Activated CD4-positive, alpha-beta T cell treated with anti-CD3 and anti-CD28 coated beads, Interleukin-2, amount 50 U/mL, for 1 hour (primary cell): ENCODE results near the gene SLC27A4.
A peak's percentile ranks its signal among the peaks of the same experiment; 100 is the strongest.

ENCODE experiments used
- DNase-seq: peaks from one replicate; pipeline ENCODE4 v3.0.0-alpha.2; 2020

SLC27A4 gene

DNA sequence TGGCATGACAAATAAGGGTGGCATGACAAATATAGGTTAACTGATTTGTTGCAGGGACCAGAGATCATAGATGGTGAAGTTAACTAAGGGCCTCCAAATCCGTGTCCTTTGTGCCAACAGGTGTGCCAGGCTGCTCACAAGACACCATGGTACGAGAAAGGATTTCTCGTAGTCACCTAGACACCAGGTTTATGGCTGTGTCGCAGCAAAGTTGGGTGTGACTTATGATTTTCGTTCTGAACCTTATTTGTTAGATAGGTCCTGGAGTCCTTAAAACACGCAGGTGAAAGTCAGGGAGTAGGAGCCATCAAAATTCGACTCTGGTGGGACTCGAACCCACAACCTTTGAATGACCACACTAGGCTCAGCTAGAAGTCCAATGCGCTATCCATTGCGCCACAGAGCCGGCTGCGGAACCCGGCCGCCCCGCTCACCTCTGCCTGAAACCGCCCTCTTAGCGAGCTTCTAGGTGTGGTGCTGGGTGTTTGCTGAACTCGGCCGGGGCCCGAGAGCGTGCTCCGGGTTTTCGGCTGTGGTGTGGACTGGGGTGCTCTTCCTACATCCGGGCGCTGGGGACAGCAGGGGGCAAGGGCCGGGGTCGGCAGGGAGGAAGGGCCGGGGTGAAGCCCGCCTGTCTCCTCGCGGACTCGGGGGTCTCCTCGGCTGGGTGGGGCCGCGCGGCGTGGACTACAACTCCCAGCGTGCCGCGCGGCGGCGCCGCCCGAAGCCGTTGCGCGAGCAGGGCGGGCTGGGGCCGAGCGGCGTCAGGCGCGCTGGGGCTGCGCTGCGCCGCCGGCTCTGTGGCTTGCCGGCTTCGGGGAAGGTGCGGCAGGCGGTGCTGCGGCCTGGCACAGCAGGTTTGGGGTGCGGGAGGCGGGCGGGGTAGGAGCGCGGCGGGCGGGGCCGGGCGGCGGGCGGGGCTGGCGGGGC is at the start of gene SLC27A4:
SLC27A4 (plus strand) TSS at position 767 of the 930 bp plus-strand sequence. CDS start 2,606 bp downstream, outside the sequence.
- peak; percentile 75 for DNase-seq

- DNase-seq: no peak
These were observed 48.3 kb upstream of the SLC27A4 start for GRCh38 chr9:128292009-128292408.

DNA sequence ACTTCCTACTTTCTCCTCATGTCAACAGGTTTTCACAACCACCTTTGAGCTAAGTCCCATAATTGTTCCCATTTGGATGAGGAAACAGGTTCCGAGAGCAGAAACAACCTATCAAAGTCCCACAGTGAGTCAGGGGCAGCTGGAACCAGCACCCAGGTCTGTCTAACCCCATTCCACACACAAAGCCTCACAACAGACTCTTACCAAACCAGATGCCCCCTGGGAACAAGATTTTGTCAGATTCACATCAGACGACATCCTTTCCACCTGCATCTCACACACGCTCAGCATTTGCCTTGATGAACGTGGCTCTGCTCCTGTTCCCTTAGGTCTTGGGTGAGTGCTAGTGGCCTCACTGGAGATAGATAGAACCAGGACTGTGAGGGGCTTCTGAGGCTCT is 47.2 kb upstream of the SLC27A4 start:
- DNase-seq: no peak

- no peak for DNase-seq
These were observed 46.2 kb upstream of the SLC27A4 start for GRCh38 chr9:128294142-128294541.

- no peak for DNase-seq
These were observed 43.7 kb upstream of the SLC27A4 start for GRCh38 chr9:128296340-128297220.

DNA sequence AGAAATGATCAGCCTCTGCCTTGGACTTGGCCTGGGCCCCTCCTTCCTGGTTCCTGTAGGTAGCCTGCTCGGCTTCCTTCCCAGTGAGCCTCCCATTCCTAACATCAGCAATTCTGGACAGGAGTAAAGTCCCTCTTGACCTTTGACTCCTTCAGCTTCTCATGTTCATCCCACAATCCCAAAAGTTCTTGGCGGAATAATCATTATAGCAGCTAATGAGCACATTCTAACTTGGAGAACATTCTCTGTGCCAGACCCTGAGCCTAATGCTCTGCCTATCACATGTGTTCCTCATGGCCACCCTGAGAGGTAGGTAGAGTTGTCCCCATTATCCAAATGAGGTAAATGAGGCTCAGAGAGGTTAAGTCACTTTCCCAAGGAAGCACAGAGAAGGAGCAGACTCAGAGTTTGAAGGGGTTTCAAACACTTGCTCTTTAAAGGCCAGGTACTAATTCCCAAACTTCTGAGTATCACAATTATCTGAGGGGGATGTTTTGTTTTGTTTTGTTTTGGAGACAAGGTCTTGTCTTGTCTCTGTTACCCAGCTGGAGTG is 43.0 kb upstream of the SLC27A4 start:
- DNase-seq: no peak

- DNase-seq: no peak
These were observed 41.5 kb upstream of the SLC27A4 start for GRCh38 chr9:128298535-128299482.

DNA sequence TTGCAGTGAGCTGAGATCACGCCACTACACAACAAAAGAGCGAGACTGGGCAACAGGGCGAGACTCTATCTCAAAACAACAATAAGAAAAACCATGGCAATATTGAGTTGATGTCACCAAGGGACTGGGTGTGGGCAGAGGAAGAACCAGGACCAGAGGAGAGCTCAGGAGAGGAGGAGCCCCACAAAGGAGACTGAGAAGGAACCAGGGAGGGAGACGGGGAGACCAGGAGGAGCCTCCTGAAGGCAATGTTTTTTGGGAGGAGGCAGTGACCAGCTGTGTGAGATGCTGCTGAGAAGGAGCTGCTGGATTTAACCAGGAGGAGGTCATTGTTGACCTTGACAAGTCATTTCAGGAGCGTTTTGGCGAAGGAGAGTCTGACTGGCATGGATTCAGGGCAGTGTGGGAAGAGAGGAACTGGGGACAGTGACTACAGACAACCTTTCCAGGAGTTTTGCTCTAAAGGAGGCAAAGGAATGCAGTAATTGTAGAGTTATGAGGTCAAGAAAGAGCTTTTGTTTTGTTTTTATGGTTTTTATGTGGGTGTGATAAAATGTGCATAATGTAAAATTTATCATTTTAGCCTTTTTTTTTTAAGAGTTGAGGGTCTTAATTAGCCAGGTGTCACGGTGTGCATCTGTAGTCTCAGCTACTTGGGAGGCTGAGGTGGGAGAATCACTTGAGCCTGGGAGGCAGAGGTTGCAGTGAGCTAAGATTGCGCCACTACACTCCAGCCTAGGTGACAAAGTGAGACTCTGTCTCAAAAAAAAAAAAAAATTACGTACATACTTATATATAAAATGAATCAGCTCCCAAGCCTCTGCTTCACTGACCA is 36.0 kb upstream of the SLC27A4 start:
- DNase-seq: no peak

DNA sequence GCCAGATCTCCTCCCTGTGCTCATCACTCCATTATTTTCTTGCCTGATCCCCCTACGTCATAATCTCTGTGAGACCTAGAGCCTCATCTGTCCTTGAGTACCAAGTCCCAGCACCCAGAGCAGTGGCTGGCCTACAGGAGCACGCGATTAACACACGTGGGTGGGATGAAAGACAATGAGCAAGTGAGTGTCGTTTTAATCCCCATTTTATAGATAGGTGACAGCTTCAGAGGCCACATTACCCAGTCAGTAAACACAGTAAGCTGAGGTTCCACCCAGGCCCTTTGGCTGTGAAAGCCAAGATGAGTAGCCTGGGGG is 35.4 kb upstream of the SLC27A4 start:
- DNase-seq: no peak

DNA sequence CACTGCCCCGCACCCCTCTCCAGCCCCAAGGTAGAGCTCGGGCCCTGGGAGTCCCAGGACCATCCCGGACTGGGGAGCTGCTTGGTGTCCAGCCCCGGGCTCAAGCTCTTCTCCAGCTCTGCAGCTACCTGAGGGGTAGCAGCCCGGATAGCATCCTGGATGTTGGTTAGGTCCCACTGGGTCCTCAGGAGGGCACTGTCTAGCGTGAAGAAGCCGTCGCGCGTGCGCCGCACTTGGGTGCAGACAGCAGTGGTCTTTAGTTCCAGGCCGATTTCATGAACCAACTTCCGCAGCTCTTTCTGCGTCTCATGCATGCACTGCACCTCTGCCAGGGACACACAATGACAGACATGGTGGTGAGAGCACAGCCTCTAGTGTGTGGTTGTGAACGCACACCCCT is 30.8 kb upstream of the SLC27A4 start:
- no peak for DNase-seq

GRCh38 chr9:128310461-128310860 is 29.9 kb upstream of the SLC27A4 start:
- no peak for DNase-seq

DNA sequence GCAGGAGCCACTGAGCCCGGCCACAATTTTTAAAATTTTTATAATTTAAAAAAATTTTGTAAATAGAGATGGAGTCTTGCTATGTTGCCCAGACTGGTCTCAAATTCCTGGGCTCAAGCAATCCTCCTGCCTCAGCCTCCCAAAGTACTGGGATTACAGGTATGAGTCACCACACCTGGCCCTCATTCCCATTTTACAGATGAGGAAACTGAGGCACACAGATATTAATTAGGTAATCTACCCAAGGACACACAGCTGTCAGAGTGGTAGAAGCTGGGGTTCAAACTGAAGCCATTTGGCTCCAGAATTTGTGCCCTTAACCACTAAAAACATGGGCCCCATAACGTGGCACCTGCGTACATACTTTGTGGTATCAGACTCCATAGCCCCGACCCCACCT is 25.6 kb upstream of the SLC27A4 start:
- no peak for DNase-seq

DNA sequence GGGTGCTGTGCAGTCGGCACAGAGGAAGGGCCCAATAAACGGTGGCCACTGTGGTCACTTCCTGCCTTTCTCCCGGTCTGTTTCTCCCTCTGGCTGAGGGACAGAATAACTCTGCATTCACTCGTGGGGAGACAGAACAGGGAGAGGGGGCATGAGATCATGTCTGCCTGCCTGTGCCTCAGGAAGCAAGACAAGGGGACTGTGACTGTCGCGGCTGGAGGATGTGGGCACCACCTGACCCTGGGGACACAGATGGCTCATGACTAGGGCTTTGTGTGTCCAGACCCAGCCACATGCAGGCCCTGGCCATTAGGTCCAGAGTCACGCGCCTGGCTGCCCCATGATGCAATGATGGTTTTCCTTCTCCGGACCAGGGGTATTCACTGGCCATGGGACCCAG is 23.9 kb upstream of the SLC27A4 start:
- no peak for DNase-seq

- no peak for DNase-seq
These were observed 22.7 kb upstream of the SLC27A4 start for GRCh38 chr9:128317629-128318028.

- no peak for DNase-seq
These were observed 19.0 kb upstream of the SLC27A4 start for GRCh38 chr9:128321343-128321742.

DNA sequence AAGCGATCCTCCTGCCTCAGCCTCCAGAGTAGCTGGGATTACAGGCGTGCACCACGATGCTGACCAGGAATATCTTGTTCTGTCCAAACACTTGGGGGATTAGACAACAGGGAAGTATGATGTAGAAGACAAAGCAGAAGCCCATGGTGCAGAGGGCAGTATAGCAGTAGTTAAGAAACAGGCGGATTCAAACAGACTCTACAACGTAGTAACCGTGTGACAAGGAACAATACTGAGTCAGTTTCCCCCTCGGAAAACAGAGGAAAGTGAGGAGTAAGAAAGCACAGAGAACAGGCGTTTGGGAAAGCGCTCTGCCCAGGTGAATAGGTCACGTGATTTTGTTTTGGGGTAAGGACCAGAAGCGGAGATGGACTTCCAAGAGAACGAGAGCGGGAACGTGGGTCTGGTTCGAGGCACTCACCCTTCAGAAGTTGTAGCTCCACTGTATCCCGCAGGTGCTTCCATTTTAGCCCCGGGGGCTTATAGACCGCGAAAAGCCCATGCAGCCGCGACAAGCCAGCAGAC is 18.4 kb upstream of the SLC27A4 start:
- DNase-seq: no peak

DNA sequence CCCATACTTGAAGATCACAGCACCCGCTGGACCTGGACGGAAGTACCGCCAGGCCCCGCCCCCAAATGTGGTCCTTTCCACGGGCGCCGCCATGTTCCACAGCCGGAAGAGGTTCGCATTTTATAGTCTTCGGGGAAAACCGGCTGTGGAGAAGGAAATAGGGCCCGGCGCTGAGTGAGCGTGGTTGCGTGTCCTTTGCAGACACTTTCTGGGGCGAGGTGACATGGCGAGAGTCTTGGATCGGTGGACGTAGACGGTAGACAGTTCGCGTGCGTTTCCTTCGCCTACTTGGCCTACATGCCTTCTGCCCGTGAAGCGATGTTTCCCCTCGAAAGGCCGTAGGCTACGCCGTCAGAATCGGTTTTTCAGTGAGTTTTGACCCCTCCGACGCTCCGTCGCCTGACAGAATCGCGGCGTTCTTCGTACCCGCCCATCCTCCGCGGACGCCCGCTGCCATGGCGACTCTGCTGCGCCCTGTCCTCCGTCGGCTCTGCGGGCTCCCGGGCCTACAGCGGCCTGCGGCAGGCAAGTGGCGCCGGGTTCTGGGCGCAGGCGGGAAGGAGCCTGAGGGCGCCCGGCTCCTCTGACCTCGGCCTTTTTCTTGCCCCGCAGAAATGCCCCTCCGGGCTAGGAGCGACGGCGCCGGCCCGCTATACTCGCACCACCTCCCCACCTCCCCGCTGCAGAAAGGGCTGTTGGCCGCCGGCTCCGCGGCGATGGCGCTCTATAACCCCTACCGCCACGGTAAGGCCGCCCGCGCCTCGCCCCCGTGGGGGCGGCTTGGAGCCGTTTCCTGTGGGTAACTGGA is 17.7 kb upstream of the SLC27A4 start, which contains the start of the genes COQ4 and TRUB2:
COQ4 (plus strand) TSS at position 436 of the 808 bp plus-strand sequence; CDS start at position 456, 20 bp downstream.
TRUB2 (minus strand) TSS at position 44 of the 808 bp plus-strand sequence; CDS start at position 5, 39 bp downstream.
- DNase-seq: peak; percentile 89

- DNase-seq: no peak
These were observed 17.1 kb upstream of the SLC27A4 start for GRCh38 chr9:128323212-128323730.

DNA sequence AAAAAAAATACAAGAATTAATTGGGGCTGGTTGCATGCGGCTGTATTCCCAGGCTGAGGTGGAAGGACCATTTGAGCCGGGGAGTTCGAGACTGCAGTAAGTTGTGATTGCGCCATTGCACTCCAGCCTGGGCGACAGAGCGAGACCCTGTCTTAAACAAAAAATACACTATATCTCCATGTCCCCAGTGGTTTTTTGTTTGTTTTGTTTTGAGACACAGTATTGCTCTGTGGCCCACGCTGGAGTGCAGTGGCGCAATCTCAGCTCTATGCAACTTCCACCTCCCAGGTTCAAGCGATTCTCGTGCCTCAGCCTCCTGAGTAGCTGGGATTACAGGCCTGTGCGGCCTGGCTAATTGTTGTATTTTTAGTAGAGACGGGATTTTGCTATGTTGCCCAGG is 16.5 kb upstream of the SLC27A4 start:
- DNase-seq: no peak

DNA sequence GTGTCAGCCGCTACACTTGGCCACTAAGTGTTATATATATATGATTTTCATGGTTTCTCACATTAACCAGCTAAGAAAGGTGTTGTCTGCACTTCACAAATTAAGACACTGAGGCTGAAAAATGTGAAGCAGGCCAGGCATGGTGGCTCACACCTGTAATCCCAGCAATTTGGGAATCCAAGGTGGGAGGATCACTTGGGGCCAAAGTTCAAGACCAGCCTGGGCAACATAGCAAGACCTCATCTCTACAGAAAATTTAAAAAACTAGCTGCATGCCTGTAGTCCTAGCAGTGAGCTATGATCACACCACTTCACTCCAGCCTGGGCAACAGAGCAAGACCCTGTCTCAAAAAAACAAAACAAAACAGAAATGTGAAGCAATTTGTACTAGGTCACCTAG is 15.9 kb upstream of the SLC27A4 start:
- no peak for DNase-seq
